Activated CD8-positive, alpha-beta T cell treated with anti-CD3 and anti-CD28 coated beads for 36 hours (primary cell): ENCODE results near the gene TFIP11. TPM values are rescaled to one million over a fixed set of nuclear protein-coding genes. Genes with fewer than 3 reads are reported as not detected.

Experiments used
- ATAC-seq: fragments of 200-7000 bp; cut with Tn5 transposase; one replicate; pipeline ENCODE4 v1.10.0; 2021; ENCODE audit warnings: mild to moderate bottlenecking, moderate library complexity
- CTCF ChIA-PET: fragments of 350-600 bp; sonication (Branson Sonifier 250); formaldehyde crosslinking; loops from one replicate; lab custom pipeline; 2021; ENCODE audit warnings: antibody characterized with exemption; lab: Charles Lee
- POLR2A ChIA-PET: fragments of 350-600 bp; sonication (Branson Sonifier 250); formaldehyde crosslinking; loops from one replicate; lab custom pipeline; 2021; ENCODE audit warnings: antibody characterized with exemption; lab: Charles Lee
- DNase-seq: peaks from one replicate; pipeline ENCODE4 v3.0.0-alpha.2; 2020
- H3K27ac Mint-ChIP-seq: one replicate; pipeline ENCODE4 v1.8.0; 2021; ENCODE audit warnings: mild to moderate bottlenecking, mixed read lengths
- H3K27me3 Mint-ChIP-seq: one replicate; pipeline ENCODE4 v1.8.0; 2021; ENCODE audit warnings: mixed read lengths
- H3K36me3 Mint-ChIP-seq: one replicate; pipeline ENCODE4 v1.8.0; 2021; ENCODE audit warnings: low read depth, mixed read lengths
- H3K4me1 Mint-ChIP-seq: one replicate; pipeline ENCODE4 v1.8.0; 2021; ENCODE audit warnings: low read depth, mixed read lengths
- H3K4me3 Mint-ChIP-seq: one replicate; pipeline ENCODE4 v1.8.0; 2021; ENCODE audit warnings: mild to moderate bottlenecking, moderate library complexity, mixed read lengths
- H3K9me3 Mint-ChIP-seq: one replicate; pipeline ENCODE4 v1.8.0; 2021; ENCODE audit warnings: mixed read lengths
- CTCF ChIP-seq: fragments of 200-600 bp; IDR thresholded peaks from one replicate; pipeline ENCODE4 v1.8.0; 2022; ENCODE audit warnings: antibody characterized with exemption, mild to moderate bottlenecking
- intact Hi-C: fragments of 100-400 bp; cut with micrococcal nuclease; formaldehyde crosslinking; loops from one replicate; pipeline ENCODE4 v1.10.0; 2022
- total RNA-seq, 2 experiments: library from RNA; stranded (reverse); gene quantifications; one replicate each; pipeline ENCODE4 v1.2.3, GENCODE V29; 2021

Gene TFIP11
- total RNA-seq, 2 experiments from 2014 or later = 37.4 to 37.8 TPM

- ATAC-seq = no peak
- Mint-ChIP-seq H3K4me1 (peaks cover 38% of the 10 kb centered on the region), H3K27ac (no peak overlapping the region), H3K27me3 (no peaks in the 10 kb centered on the region), H3K4me3 (no peak overlapping the region), H3K9me3 (no peaks in the 10 kb centered on the region), H3K36me3 (peaks cover 4% of the 10 kb centered on the region)
- intact Hi-C loops = no loop called here
- POLR2A ChIA-PET = no interaction called here
- no peak for TF ChIP-seq CTCF
- CTCF ChIA-PET = no interaction called here
- no peak for DNase-seq
These were observed 44.6 kb upstream of the TFIP11 start for GRCh38 chr22:26556904-26557303.

- intact Hi-C loops = no loop called here
- POLR2A ChIA-PET = interaction anchor here (0.8 kb wide), 1 partner anchor 10 kb away, joined by 3 read pairs; no protein-coding TSS in a partner anchor
- no peak for ATAC-seq
- no peak for TF ChIP-seq CTCF
- H3K36me3 Mint-ChIP-seq = peaks cover 4% of the 10 kb centered on the region
- H3K4me1 Mint-ChIP-seq = peaks cover 39% of the 10 kb centered on the region
- no peak overlapping the region for H3K4me3 Mint-ChIP-seq
- no peaks in the 10 kb centered on the region for H3K27me3 Mint-ChIP-seq
- no peaks in the 10 kb centered on the region for H3K9me3 Mint-ChIP-seq
- H3K27ac Mint-ChIP-seq = no peak overlapping the region
- CTCF ChIA-PET = no interaction called here
- DNase-seq = no peak
These were observed 43.2 kb upstream of the TFIP11 start for GRCh38 chr22:26555478-26555877.

- DNase-seq (no peak), ATAC-seq (no peak)
- Mint-ChIP-seq H3K27ac (peak overlapping the region; percentile 42), H3K4me1 (peaks cover 38% of the 10 kb centered on the region), H3K36me3 (peaks cover 4% of the 10 kb centered on the region), H3K9me3 (no peaks in the 10 kb centered on the region), H3K27me3 (no peaks in the 10 kb centered on the region), H3K4me3 (no peak overlapping the region)
- TF ChIP-seq CTCF = no peak
- POLR2A ChIA-PET = interaction anchor here (0.8 kb wide), 1 partner anchor 10 kb away, joined by 3 read pairs; no protein-coding TSS in a partner anchor
- intact Hi-C loops = no loop called here
- CTCF ChIA-PET = interaction anchor here (0.8 kb wide), 1 partner anchor 10 kb away, joined by 3 read pairs; no protein-coding TSS in a partner anchor
These were observed 42.7 kb upstream of the TFIP11 start for GRCh38 chr22:26554956-26555355.

GRCh38 chr22:26553056-26553752, 40.9 kb upstream of the TFIP11 start:
- peaks cover 14% of the 10 kb centered on the region for H3K36me3 Mint-ChIP-seq
- CTCF ChIA-PET = interaction anchor here (0.7 kb wide), 1 partner anchor 9 kb away, joined by 3 read pairs; no protein-coding TSS in a partner anchor
- H3K4me3 Mint-ChIP-seq = no peak overlapping the region
- TF ChIP-seq CTCF = no peak
- H3K27me3 Mint-ChIP-seq = no peaks in the 10 kb centered on the region
- DNase-seq (no peak), ATAC-seq (no peak)
- POLR2A ChIA-PET = interaction anchor here (1.0 to 1.5 kb wide), 2 partner anchors 14 to 38 kb away, joined by 3 to 5 read pairs; no protein-coding TSS in a partner anchor
- intact Hi-C loops = no loop called here
- no peaks in the 10 kb centered on the region for H3K9me3 Mint-ChIP-seq
- peak overlapping the region; percentile 26 for H3K27ac Mint-ChIP-seq
- H3K4me1 Mint-ChIP-seq = peaks cover 28% of the 10 kb centered on the region

GRCh38 chr22:26552466-26552865, 40.2 kb upstream of the TFIP11 start:
- Mint-ChIP-seq H3K27ac (no peak overlapping the region), H3K36me3 (peaks cover 20% of the 10 kb centered on the region), H3K4me3 (no peak overlapping the region), H3K27me3 (no peaks in the 10 kb centered on the region), H3K4me1 (peaks cover 31% of the 10 kb centered on the region), H3K9me3 (peaks cover 1% of the 10 kb centered on the region)
- intact Hi-C loops = no loop called here
- no peak for TF ChIP-seq CTCF
- ATAC-seq (no peak), DNase-seq (no peak)
- CTCF ChIA-PET = no interaction called here
- POLR2A ChIA-PET = interaction anchor here (1.5 kb wide), 1 partner anchor 37 kb away, joined by 5 read pairs; no protein-coding TSS in a partner anchor
